Natural killer cell (primary cell): ENCODE data around the gene ELMO1. TPM values are rescaled to one million over a fixed set of nuclear protein-coding genes. Genes with fewer than 3 reads are reported as not detected.

Source experiments
- ATAC-seq, 3 donors: fragments of 150-1000 bp in 2 of 3; fragments of 200-7000 bp in 1 of 3; cut with Tn5 transposase; 1 replicate in 1 of 3; 2 replicates in 2 of 3; pipeline ENCODE4 v1.10.0; 2021; ENCODE audit warnings: mild to moderate bottlenecking in 2 of 3, moderate library complexity in 2 of 3
- DNase-seq, 2 donors: peaks; one replicate each; pipeline versions ENCODE4 v3.0.0 to v3.0.0-alpha.2; 2013 to 2021; ENCODE audit warnings: mixed read lengths in 1 of 2
- H3K27ac ChIP-seq: one replicate; pipeline ENCODE4 v1.5.1; 2013; ENCODE audit warnings: mild to moderate bottlenecking, low read length
- H3K27me3 ChIP-seq: one replicate; pipeline ENCODE4 v1.6.1; 2013; ENCODE audit warnings: low read length; ENCODE audit not compliant: control insufficient read depth, insufficient read depth
- H3K36me3 ChIP-seq: one replicate; pipeline ENCODE4 v1.6.1; 2013; ENCODE audit warnings: low read length; ENCODE audit not compliant: control insufficient read depth, insufficient read depth
- H3K4me1 ChIP-seq: one replicate; pipeline ENCODE4 v1.6.1; 2013; ENCODE audit warnings: low read length; ENCODE audit not compliant: control insufficient read depth, insufficient read depth
- H3K4me3 ChIP-seq: one replicate; pipeline ENCODE4 v1.5.1; 2013; ENCODE audit warnings: low read length
- H3K9me3 ChIP-seq: one replicate; pipeline ENCODE4 v1.6.1; 2013; ENCODE audit warnings: low read length; ENCODE audit not compliant: control insufficient read depth, insufficient read depth
- H3K27ac Mint-ChIP-seq, 2 donors: one replicate each; pipeline ENCODE4 v1.8.0; 2022; ENCODE audit warnings: mild to moderate bottlenecking in 2 of 2, mixed read lengths in 2 of 2, moderate library complexity in 1 of 2
- H3K27me3 Mint-ChIP-seq, 2 donors: one replicate each; pipeline ENCODE4 v1.8.0; 2022; ENCODE audit warnings: low read depth in 2 of 2, mixed read lengths in 2 of 2
- H3K36me3 Mint-ChIP-seq: one replicate; pipeline ENCODE4 v1.8.0; 2022; ENCODE audit warnings: mixed read lengths
- H3K4me1 Mint-ChIP-seq, 2 donors: one replicate each; pipeline ENCODE4 v1.8.0; 2022; ENCODE audit warnings: mixed read lengths in 2 of 2
- H3K4me3 Mint-ChIP-seq: one replicate; pipeline ENCODE4 v1.8.0; 2022; ENCODE audit warnings: mild to moderate bottlenecking, moderate library complexity, mixed read lengths
- H3K9me3 Mint-ChIP-seq, 2 donors: one replicate each; pipeline ENCODE4 v1.8.0; 2022; ENCODE audit warnings: mixed read lengths in 2 of 2
- CTCF ChIP-seq: fragments of 200-600 bp; IDR thresholded peaks from one replicate; pipeline ENCODE4 v1.8.0; 2022; ENCODE audit warnings: antibody characterized with exemption
- WGBS: methylation state at CpG from one replicate; pipeline ENCODE4 v1.1.7; 2013; ENCODE audit warnings: missing lambda C conversion rate; ENCODE audit not compliant: insufficient coverage; 5-methylcytosine and 5-hydroxymethylcytosine counted together
- intact Hi-C: fragments of 100-400 bp; cut with micrococcal nuclease; formaldehyde crosslinking; loops from one replicate; pipeline ENCODE4 v1.14.2; 2022
- total RNA-seq, 4 donors: library from RNA; stranded (reverse); fragments of 120-200 nt in 1 of 4; gene quantifications; one replicate each; pipeline versions ENCODE4 v1.2.3 to v1.2.4, GENCODE V29; 2013 to 2022

The ELMO1 gene
- total RNA-seq, 3 donors from 2014 or later (not counting 1 experiment from before 2014, with no cell fraction given) = 127 to 147 (median 130) TPM

- H3K27ac ChIP-seq = no peak overlapping the region
- Mint-ChIP-seq H3K9me3 (peaks cover 0 to 3% of the 10 kb centered on the region in 2 donors), H3K4me3 (no peak overlapping the region), H3K27me3 (no peaks in the 10 kb centered on the region), H3K4me1 (peaks cover 12 to 16% of the 10 kb centered on the region in 2 donors), H3K27ac (no peak overlapping the region), H3K36me3 (peaks cover 9% of the 10 kb centered on the region)
- H3K27me3 ChIP-seq = no peaks in the 10 kb centered on the region
- no peak for ATAC-seq
- TF ChIP-seq CTCF = no peak
- no peaks in the 10 kb centered on the region for H3K4me1 ChIP-seq
- peaks cover 4% of the 10 kb centered on the region for H3K9me3 ChIP-seq
- intact Hi-C loops = no loop called here
- DNase-seq = no peak
- H3K36me3 ChIP-seq = peaks cover 4% of the 10 kb centered on the region
- H3K4me3 ChIP-seq = no peak overlapping the region
These were observed 410.0 kb downstream of the ELMO1 start for GRCh38 chr7:37038706-37039105.

DNA sequence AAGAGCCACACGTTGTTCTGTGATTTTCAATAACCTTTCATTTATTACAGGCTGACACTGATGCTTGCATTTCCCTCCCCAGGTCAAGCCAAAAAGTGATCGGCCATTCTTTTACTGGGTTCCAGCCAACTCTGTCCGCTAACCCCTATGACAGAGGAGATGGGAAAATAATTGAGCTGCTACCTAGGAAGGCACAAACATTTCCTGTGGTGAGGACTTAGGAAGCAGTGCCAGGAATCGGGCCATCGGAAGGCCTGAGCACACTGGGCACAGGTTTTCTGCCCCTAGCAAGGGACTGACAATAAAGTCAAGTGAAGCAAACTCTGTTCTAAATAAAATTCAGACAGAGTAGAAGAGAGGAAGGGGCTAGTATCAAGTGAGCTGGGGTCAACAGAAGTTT lies 411.4 kb downstream of the ELMO1 start:
- H3K27me3 Mint-ChIP-seq = no peaks in the 10 kb centered on the region
- Histone ChIP-seq H3K4me1 (peaks cover 3% of the 10 kb centered on the region), H3K27me3 (no peaks in the 10 kb centered on the region), H3K9me3 (peaks cover 4% of the 10 kb centered on the region), H3K36me3 (peaks cover 4% of the 10 kb centered on the region), H3K4me3 (no peak overlapping the region), H3K27ac (no peak overlapping the region)
- H3K4me1 Mint-ChIP-seq = peaks cover 10 to 14% of the 10 kb centered on the region in 2 donors
- H3K4me3 Mint-ChIP-seq = no peak overlapping the region
- H3K36me3 Mint-ChIP-seq = peaks cover 9% of the 10 kb centered on the region
- no peak for TF ChIP-seq CTCF
- H3K9me3 Mint-ChIP-seq = peaks cover 0 to 3% of the 10 kb centered on the region in 2 donors
- no peak for ATAC-seq
- WGBS = 98% methylated on average over 5 of the region's 5 CpGs
- intact Hi-C loops = no loop called here
- H3K27ac Mint-ChIP-seq = no peak overlapping the region
- no peak for DNase-seq

DNA sequence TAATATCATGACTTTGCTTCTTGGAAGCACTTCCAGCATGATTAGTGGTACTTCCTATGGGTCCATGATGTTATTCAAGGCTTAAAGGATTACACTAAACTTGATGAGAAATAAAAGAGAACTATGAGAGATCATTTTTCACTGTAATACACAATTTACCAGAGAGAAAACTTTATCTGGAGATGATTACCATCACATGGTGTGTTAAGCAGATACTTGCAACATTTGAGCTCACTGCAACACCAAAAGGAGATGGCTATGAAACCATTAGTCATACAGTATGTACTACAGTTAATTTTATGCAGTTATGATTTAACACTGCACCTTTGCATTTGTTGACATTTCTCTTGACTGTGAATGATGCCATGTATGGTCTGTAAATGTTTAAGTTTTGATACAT lies 413.0 kb downstream of the ELMO1 start:
- H3K9me3 Mint-ChIP-seq = peaks cover 0 to 3% of the 10 kb centered on the region in 2 donors
- DNase-seq (no peak), ATAC-seq (no peak)
- intact Hi-C loops = no loop called here
- no peak overlapping the region for H3K27ac Mint-ChIP-seq
- no peak overlapping the region for H3K4me3 Mint-ChIP-seq
- peaks cover 27 to 30% of the 10 kb centered on the region in 2 donors for H3K4me1 Mint-ChIP-seq
- Histone ChIP-seq H3K4me3 (no peak overlapping the region), H3K9me3 (peaks cover 4% of the 10 kb centered on the region), H3K4me1 (peaks cover 4% of the 10 kb centered on the region), H3K27me3 (no peaks in the 10 kb centered on the region), H3K27ac (no peak overlapping the region), H3K36me3 (peaks cover 4% of the 10 kb centered on the region)
- TF ChIP-seq CTCF = no peak
- peaks cover 16% of the 10 kb centered on the region for H3K36me3 Mint-ChIP-seq
- no peaks in the 10 kb centered on the region for H3K27me3 Mint-ChIP-seq

DNA sequence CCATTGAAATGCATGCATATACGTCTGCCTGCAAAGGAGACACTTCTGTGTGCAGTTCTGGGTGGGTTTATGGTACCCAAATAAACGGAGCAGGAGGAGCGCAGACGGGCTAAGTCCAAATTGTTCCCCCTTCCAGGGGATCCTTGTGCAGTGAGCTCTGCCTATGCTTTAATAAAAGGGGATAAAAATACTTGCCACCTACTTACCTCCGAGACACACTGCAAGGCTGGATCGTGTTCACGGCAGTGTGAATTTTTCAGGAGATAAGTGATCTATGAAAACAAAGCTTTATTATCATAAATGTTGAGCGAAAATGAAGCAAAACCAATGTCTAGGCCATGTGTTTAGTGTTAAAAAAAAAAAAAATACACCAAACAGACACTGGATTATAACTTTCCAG lies 415.5 kb downstream of the ELMO1 start:
- Mint-ChIP-seq H3K27me3 (no peaks in the 10 kb centered on the region), H3K36me3 (peaks cover 7% of the 10 kb centered on the region), H3K9me3 (no peaks in the 10 kb centered on the region), H3K4me3 (no peak overlapping the region), H3K4me1 (peaks cover 32 to 44% of the 10 kb centered on the region in 2 donors), H3K27ac (no peak overlapping the region)
- Histone ChIP-seq H3K9me3 (no peaks in the 10 kb centered on the region), H3K36me3 (peaks cover 4% of the 10 kb centered on the region), H3K4me1 (peaks cover 4% of the 10 kb centered on the region), H3K4me3 (no peak overlapping the region), H3K27ac (no peak overlapping the region), H3K27me3 (no peaks in the 10 kb centered on the region)
- intact Hi-C loops = no loop called here
- TF ChIP-seq CTCF = no peak
- DNase-seq = no peak
- no peak for ATAC-seq
- WGBS = 96% methylated on average over 7 of the region's 8 CpGs
